HFFc6 (cell line): ENCODE data around the gene LARGE1. TPM values are rescaled to one million over a fixed set of nuclear protein-coding genes. Genes with fewer than 3 reads are reported as not detected.

Experiments used
- DNase-seq: peaks from one replicate; pipeline ENCODE4 v3.0.0-alpha.2; 2018
- H3K27ac Mint-ChIP-seq: 2 replicates; pipeline ENCODE4 v1.8.0; 2020; ENCODE audit warnings: mild to moderate bottlenecking, mixed read lengths
- H3K27me3 Mint-ChIP-seq: 2 replicates; pipeline ENCODE4 v1.8.0; 2021; ENCODE audit warnings: mild to moderate bottlenecking, moderate library complexity, mixed read lengths; ENCODE audit not compliant: insufficient read depth
- H3K36me3 Mint-ChIP-seq: 2 replicates; pipeline ENCODE4 v1.8.0; 2021; ENCODE audit warnings: low read depth, mixed read lengths
- H3K4me1 Mint-ChIP-seq: 2 replicates; pipeline ENCODE4 v1.8.0; 2020; ENCODE audit warnings: low read depth, mixed read lengths
- H3K4me3 Mint-ChIP-seq: 2 replicates; pipeline ENCODE4 v1.8.0; 2020; ENCODE audit warnings: mild to moderate bottlenecking, moderate library complexity, mixed read lengths
- H3K9me3 Mint-ChIP-seq: 2 replicates; pipeline ENCODE4 v1.8.0; 2020; ENCODE audit warnings: mild to moderate bottlenecking, mixed read lengths
- CTCF ChIP-seq: fragments of 200-600 bp; sonication (generic); IDR thresholded peaks from 2 replicates; pipeline ENCODE4 v1.5.0; 2021; ENCODE audit warnings: antibody characterized with exemption, mild to moderate bottlenecking
- total RNA-seq, 6 experiments: library from RNA; stranded (reverse); fragmentation: NEBNext Ultra II Directional; extraction: Animal tissue kit (Norgen Biotek cat#: 25700); gene quantifications; 2 replicates in 1 of 6; 3 replicates in 5 of 6; pipeline ENCODE4 v1.2.3, GENCODE V29; 2021

LARGE1 gene
- total RNA-seq, 6 experiments from 2014 or later, result 4.9 to 7.3 (median 6.5) TPM

GRCh38 chr22:33837826-33838225 lies 82.5 kb downstream of the LARGE1 start:
- DNase-seq, result no peak
- H3K4me1 Mint-ChIP-seq, result peaks cover 15% of the 10 kb centered on the region

GRCh38 chr22:33835265-33835664 lies 85.0 kb downstream of the LARGE1 start:
- no peak overlapping the region for H3K4me3 Mint-ChIP-seq
- H3K27ac Mint-ChIP-seq, result no peak overlapping the region
- H3K36me3 Mint-ChIP-seq, result 0 out of 2 replicates have a peak, but pooled peaks cover 4% of the 10 kb centered on the region
- no peak for TF ChIP-seq CTCF
- no peaks in the 10 kb centered on the region for H3K27me3 Mint-ChIP-seq
- DNase-seq, result no peak
- H3K4me1 Mint-ChIP-seq, result peaks cover 15% of the 10 kb centered on the region
- peaks cover 37% of the 10 kb centered on the region for H3K9me3 Mint-ChIP-seq

More at GRCh38 chr22:33837826-33838225, 82.5 kb downstream of the LARGE1 start:
- Mint-ChIP-seq H3K9me3 (peaks cover 18% of the 10 kb centered on the region), H3K36me3 (0 out of 2 replicates have a peak, but pooled peaks cover 4% of the 10 kb centered on the region), H3K27me3 (no peaks in the 10 kb centered on the region), H3K27ac (no peak overlapping the region), H3K4me3 (no peak overlapping the region)
- no peak for TF ChIP-seq CTCF

- no peak for TF ChIP-seq CTCF
- peaks cover 39% of the 10 kb centered on the region for H3K9me3 Mint-ChIP-seq
- H3K27me3 Mint-ChIP-seq, result no peaks in the 10 kb centered on the region
- no peak overlapping the region for H3K27ac Mint-ChIP-seq
- no peaks in the 10 kb centered on the region for H3K4me1 Mint-ChIP-seq
- H3K36me3 Mint-ChIP-seq, result no peaks in the 10 kb centered on the region
- no peak overlapping the region for H3K4me3 Mint-ChIP-seq
- DNase-seq, result no peak
Observed at GRCh38 chr22:33832558-33833151, 87.6 kb downstream of the LARGE1 start.

GRCh38 chr22:33831651-33832050 lies 88.6 kb downstream of the LARGE1 start:
- Mint-ChIP-seq H3K9me3 (peaks cover 42% of the 10 kb centered on the region), H3K4me1 (no peaks in the 10 kb centered on the region), H3K27me3 (no peaks in the 10 kb centered on the region), H3K4me3 (no peak overlapping the region), H3K27ac (no peak overlapping the region), H3K36me3 (no peaks in the 10 kb centered on the region)
- no peak for TF ChIP-seq CTCF
- DNase-seq, result no peak

- Mint-ChIP-seq H3K9me3 (peaks cover 42% of the 10 kb centered on the region), H3K4me3 (no peak overlapping the region), H3K27me3 (no peaks in the 10 kb centered on the region)
Observed at GRCh38 chr22:33831207-33831606, 89.1 kb downstream of the LARGE1 start.

More at GRCh38 chr22:33831207-33831606, 89.1 kb downstream of the LARGE1 start:
- no peaks in the 10 kb centered on the region for H3K36me3 Mint-ChIP-seq
- no peaks in the 10 kb centered on the region for H3K4me1 Mint-ChIP-seq
- no peak overlapping the region for H3K27ac Mint-ChIP-seq
- TF ChIP-seq CTCF, result no peak
- DNase-seq, result no peak
